ENCODE data around the gene MACROD2.

MACROD2 gene

DNA sequence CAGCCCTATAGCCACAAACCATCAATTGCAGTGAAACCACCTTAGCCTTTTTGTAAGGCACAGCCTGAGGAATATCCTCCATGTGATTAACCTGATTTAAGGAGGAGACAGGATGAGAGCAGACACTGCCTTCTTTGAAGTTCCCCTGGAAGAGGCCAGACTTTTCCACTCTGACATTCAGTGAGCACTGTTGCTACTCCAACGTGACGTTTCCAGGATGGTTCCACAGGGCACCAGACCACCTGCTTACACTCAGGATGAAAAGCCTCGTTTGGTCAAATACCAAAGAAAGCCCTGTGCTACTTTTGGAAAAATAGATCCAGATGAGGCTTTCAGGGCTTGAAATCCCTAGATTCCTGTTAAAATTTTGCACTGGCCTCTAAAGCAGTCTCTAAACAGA, 1444.2 kb downstream of the MACROD2 start:
- FAIRE-seq: no peak

DNA sequence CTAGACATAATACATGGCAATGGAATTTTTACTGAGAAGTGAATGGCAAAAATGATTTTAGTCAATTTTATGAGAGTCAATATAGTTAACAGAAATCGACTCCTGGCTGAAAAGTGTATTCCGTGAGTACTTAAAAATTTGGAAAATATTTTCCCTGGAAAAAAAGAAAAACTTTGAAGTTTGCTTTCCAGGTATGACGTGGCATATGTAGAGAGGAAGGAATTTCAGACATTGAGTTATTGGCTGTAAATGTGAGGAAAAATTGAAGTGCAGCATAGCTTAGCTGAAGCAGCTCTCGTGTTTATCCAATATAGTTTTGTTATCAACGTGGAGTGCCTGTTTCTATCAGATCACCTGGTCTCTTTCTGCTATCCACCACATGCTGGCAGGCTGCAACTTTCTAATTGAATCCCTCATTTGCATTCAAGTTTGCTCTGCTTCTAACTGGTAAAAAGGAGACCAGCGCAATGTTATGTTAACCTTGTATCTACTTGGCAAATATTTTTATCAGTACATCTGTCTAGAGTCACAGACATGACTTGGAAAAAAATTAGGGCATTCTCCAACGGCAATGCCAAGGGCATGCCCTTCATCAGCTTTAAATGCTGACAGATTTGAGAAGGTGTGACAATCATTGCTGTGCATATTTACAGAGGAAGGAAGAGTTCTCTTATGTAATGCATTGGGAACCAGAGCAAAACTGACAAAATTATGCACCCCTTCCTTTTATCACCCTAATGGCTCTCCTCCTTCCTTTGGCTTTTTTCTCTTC, 1444.9 kb downstream of the MACROD2 start:
- FAIRE-seq: no peak

DNA sequence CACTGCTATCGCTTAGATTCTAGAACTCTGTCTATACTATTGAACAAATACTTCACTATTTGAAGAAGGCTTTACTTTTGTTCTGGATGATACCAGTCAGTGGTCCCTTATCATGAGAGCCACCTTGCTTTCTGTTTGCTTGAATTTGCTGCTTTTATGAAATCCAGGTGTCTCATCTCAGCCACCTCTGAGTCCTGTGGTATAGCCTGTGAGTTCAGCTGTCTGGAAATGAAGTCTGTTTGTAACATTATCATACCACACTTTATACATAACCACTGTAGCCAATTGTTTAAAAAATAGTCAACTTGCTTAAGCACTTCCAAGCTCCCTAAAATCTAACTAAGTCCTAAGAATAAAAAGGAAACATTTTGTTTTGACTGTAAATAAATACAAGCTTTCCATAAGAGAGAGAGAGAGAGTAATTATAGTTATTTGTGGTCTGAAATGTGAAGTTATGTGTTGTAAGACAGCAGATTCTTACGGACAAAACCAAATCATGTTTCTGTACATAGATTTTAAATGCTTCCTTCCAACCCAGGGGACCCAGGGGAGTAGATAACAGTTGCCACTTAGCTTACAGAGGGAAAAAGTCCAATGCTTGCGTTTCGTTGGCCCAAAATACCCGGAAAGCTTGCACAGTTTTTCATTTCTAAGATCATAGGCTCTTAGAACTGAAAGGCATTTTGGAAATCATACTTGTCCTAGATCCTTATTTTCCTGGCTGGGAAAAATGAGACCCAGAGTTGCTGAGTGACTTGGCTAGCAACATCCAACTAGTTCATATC, 1449.9 kb downstream of the MACROD2 start:
- FAIRE-seq: no peak

DNA sequence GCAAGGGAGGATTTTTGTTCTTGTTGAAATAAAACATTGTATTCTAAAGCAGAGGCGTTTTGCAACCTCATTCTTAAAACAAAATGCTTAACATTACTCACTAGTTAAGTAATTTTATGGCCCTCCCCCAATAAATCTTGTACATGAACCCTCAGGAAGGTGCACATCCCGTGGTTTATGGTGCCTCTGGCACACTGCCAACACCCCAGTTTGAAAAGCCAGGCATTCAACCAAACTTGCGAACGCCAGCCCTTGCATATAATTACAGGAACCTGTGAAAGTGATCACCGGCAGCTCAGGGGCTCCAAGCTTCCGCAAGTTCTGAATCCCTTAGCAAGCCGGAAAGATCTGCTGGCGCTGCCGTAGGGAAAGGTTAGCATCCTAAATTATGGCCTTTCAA, 1451.1 kb downstream of the MACROD2 start:
- FAIRE-seq: no peak

DNA sequence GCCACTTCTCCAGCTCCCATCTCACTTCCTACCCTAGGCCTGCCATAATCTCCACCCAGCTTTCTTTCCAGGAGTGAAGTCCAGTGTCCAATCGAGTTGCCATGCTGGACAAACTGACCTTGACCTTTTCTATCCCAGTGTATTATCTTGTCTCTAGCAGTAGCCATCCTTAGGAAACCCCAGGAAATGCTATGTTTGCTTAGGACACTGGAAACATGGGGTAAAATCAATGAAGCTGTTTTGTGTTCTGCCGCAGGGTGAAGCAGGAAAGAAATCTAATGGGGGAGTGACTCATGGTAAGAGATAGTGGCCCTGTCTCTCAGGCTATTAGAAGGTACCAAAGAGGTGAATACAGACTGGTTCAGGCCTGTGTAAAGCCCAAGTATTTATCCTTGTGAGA, 1452.2 kb downstream of the MACROD2 start:
- no peak for FAIRE-seq

DNA sequence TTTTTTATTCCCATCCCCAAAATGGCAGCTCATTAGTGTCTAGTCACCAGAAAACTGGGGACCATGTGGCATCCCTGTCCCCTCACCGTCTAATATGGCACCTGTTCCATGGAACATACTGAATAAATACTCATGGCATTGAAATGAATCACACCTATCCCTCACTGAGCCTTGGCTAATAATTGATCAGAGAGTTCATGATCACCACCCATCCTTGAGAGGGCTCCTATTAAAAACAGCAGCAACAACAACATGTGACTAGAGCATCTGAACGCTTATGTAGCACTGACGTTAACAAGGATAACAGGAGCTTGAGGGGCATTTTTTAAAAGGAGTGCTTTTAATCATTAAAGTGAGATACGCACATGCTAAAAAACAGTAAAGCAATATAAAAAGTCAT, 1453.7 kb downstream of the MACROD2 start:
- FAIRE-seq: no peak

DNA sequence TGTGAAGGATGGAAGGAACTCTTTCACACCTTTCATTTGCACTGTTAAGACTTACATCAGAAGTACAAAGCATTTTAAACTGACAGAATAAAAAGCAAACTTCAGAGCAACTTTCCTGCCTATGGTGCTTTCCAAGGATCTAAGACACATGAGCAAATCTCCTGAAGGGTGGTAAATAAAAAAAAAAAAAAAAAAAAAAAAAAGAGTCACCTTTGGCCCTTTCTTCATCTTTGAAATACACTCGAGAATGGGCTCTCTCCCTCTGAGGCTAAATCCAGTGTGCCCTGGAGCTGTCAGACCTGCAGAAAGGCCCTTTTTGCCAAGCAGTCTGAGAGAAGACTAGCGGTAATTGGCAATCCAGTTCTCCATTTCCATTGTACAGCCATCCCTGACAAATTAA, 1455.9 kb downstream of the MACROD2 start:
- no peak for FAIRE-seq

DNA sequence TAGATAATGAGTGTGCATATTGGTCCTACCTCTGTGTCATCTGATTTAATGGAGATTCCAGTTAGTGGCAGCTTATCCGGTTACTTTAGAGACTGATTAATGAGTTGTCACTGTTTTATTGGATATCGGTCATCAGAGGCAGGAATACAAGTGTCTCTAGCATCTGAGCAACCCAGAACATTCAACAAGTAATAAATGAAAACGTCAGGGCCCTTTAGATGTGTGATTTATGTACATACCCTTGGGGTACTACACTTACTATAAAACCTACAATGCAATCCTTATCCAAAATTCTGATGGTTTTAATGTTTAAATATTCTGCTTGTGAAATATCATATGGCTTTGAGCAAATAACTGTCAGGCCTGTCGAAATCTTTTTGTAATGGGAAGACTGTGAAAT, 1460.0 kb downstream of the MACROD2 start:
- FAIRE-seq: no peak

DNA sequence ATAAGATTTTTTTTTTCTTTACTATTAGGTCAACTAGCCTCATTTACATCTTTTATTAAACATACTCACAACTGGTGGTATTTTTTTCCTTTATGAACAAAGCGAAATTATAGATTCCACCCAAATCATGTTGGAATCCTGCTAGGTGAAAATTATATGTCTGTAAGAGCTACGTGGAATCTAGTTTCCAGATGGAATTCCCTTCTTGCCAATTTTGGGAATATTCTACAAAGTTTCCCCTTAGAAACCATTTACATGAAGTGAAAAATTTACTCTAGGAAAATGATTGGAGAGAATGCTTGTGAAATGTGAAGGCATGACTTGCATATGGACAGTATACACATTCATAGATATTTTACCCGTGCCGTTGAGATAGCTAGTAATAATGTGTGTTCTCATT, 1466.6 kb downstream of the MACROD2 start:
- no peak for FAIRE-seq

DNA sequence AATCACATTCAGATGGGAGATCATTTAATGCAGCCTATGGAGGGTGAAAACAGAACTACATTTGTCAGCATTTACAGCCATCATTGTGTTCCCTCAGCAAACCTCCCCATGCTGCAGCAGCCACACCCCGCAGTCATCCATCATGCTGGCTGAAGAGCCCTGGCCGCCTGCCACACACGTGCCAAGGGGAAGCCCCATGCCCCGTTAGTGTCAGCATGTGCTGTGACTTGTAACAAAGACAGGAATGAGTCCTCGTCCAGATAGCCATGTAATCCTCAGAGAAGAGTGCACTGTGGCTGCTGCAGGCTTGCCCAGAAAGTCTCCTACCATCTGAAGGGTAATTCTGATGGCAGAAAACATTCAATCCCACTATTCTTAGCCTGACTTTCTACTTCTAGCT, 1480.2 kb downstream of the MACROD2 start:
- no peak for FAIRE-seq

DNA sequence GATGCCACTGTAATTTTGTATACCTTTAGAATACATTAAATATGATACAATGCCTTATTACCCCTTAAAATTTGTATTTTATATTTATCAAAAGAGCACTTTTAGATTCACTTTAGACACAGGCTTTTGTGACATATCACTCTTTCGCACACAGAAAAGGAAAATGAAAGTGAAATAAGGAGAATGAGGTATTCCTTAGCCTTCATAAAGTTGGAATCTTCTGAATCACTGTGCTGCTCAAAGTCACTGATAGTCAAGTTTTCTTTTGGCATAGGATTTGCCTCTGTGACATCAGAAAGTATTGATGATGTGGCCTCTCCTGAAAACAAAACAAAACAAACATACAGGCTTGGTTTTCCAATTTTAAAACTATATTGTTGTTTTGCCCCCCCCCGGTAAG, 1480.9 kb downstream of the MACROD2 start:
- FAIRE-seq: no peak

DNA sequence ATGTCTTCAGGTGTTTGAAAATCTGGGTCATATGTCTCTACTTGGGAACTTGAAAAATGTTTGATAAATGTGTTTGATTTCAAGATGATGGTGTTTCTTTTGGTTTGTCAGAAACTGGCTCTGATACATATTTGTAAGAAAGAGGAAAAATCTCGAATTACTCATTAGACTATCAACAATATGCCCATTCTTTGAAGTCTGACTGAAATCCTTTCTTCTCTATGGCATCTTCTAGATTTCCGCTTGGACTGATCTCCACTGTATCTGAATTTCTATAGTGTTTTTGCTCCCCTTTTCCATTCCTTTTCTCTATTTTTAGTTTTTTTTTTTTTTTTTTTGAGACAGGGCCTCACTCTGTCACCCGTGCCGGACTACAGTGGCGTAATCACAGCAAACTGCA, 1481.5 kb downstream of the MACROD2 start:
- FAIRE-seq: no peak

DNA sequence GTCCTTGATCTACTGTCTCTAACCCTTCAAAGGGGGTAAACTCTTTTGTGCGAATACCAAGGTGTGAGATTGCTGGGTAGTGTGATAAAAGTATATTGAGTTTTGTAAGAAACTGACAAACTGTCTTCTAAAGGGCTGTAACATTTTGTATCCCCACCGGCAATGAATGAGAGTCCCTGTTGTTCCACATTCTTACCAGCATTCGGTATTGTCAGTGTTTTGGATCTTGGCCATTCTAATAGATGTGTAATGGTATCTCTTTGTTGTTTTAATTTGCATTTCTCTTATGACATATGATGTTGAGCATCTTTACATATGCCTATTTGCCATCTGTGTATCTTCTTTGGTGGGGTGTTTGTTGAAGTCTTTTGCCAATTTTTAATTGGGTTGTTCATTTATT, 1487.2 kb downstream of the MACROD2 start:
- no peak for FAIRE-seq

DNA sequence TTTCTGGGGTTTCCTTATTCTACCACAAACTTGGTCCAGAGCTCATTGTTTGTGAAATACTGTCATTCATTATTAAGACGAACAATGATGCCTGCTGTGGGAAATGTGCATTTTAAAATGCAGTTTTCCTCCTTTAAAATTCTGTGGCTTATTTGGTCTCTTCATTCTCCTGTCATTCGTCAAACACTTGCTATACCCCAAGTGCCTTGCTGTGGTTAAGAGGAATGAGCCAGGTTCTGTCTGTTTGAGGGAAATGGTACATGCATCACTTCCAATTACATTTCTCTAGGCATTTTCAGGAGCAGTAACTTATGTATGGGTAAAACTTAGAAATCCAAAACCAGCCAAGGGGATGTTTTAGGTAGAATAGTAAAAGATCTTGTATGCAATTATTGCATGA, 1490.2 kb downstream of the MACROD2 start:
- FAIRE-seq: no peak

DNA sequence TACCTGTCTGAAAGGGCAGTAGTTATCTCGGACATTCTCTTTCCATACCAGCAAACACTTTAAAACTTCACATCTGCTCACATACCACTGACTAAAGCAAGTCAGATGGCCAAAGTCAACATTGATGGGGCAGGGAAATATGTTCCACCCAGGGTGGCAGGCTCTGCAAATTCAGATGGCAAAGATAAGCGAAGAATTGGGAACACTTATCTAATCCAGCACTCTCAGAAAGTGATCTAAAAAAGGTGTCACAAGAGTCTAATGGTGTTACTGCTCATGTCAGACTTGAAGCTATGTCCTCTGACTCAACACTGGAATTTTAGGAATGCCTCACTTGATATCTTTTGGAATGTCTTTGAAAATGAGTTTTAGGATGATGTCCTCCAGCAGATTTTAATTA, 1491.7 kb downstream of the MACROD2 start:
- FAIRE-seq: no peak

DNA sequence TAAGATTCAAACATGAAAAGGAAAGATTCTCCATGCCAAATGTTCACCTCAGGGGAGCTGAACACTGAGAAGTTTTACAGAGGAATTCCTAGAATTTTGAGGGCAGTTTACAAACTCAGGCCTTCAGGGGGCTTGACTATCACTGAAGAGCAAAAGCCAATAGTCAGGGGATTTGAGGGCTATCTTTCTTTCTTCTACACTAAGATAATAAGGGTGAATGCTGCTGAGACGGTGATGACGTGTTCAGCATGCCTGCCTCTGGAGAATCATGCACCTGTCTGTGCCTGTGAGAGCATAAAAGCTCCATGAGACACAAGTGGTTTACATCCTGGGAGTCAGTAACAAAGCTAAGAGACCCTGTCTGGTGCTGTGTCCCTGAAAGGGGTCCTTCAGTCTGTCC, 1492.4 kb downstream of the MACROD2 start:
- FAIRE-seq: no peak

DNA sequence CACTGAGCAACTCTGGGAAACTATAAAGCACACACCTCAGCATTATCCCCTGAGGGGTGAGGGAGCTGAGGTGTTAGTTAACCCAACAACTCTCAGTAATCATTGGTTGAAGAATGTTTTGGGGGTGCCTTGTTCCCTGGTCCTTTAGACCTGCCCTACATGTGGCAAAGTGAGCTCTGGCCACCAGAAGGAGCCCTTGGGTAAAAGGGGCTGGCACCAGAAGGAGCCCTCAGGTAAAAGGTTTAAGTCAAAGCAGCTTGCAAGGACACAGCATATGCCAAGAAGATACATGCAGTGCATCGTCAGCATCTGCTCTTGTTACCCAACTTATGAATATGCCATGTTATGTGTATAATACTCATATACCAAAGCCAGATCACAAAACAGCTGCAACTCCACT, 1496.3 kb downstream of the MACROD2 start:
- no peak for FAIRE-seq

DNA sequence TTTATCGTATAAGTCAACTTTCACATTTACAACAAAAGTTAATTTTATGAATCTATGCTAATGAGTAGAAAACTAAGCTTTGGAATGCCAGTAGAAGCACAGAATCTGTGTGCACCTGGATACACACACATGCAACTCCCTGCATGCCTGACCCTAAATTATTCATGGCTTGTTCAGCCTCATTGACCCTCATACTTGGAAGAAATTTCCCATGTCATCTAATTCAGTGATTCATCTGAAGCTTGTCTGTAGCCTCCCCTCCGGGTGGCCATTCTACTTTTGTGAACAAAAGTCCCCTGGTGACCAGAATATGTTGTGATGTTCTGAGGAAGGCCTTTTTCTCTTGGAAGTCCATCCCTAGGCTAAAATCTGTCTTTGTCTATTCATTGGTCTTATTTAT, 1499.5 kb downstream of the MACROD2 start:
- no peak for FAIRE-seq

DNA sequence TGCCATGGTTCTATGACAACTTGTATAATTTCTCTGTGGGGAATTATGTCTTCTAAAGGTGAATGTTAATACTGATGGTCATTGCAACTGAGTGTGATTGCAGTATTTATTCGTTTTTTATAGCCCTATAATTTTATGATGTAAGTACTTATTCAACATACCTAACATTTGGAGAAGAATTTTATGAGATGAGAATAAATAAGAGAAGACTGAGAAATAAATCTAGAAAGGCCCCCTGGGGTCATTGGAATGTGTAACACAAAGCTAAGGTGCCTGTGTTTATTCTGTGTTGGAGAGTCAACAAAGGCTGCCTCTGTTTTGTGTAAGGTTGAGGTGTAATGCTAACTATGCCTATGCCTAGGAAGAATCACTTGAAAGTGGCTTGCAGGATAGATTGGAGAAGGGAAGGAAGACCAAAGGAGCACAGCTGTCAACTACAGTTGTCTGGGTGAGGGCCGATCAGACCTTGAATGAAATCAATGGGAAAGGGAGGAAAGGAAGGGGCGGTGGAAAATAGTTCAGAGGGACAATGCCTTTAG, 1501.3 kb downstream of the MACROD2 start:
- FAIRE-seq: no peak

DNA sequence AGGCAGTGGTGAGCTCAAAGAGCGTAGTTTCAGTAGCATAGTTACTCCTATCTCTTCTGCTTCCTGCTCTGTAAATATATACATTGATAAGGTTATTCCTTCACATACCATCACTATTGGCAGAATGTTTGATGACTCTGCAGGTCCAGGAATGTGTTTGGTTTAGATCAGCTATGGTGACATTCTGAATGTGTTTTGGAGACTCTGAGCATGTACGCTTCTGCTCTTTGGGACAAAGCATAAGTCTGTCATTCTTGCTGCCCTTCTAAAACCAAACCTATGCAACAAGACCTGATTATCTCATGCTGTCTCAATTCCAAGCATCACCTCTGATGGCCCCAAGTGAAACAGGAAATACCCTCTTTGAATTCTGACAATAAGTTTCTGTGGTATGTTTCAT, 1503.6 kb downstream of the MACROD2 start:
- FAIRE-seq: no peak

DNA sequence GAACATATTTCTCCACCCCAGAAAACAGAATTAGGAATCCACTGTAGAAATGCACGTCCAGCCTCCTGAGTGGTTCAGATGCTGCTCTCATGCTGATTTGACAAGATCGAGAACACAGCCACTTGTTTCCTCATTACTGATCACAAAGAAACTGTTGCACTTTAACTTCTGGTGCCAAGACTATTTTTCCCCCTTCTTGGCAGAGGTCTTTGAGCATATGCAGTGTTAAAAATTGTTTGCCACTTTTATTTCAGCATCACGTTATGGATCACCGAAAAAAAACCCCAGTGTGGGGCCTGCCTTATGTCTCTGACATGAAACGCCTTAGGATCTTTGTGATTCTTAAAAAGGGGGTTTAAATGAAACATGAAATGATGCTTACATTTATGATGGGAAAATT, 1511.0 kb downstream of the MACROD2 start:
- FAIRE-seq: no peak

DNA sequence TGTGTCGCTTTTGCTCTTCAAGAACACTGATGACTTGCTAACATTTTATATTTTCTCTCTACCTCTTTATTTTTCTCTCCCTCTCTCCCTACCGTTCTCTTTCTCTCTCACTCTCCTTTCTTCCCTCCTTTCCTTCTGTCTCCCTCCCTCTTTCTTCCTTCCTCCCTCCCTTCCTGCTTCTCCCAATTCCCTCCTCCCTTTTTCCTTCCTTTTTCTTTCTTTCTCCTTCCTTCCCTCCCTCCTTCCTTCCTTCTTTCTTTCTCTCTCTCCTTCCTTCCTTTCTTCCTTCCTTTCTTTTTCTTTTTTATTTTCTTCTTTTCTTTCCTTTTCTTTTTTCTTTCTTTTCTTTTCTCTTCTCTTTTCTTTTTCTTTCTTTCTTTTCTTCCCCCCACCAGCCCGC, 1511.8 kb downstream of the MACROD2 start:
- FAIRE-seq: no peak

DNA sequence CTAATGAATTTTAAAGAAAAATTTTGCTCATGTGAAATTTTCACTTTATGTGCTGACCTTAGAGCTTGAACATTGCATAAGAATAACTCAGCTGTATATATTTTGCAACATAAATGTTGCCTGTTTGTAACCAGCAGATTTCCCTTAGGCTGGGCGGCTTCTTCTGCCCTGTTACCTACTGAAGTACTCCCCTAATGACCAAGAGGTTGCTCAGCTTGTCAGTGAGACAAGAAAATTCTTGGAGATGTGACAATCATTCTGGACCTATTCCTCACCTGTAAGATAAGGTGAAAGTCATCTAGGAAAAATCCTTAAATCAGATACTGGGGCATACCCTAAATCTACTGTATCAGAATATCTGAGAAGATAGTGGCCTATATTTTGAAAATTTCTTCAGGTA, 1516.2 kb downstream of the MACROD2 start:
- no peak for FAIRE-seq

DNA sequence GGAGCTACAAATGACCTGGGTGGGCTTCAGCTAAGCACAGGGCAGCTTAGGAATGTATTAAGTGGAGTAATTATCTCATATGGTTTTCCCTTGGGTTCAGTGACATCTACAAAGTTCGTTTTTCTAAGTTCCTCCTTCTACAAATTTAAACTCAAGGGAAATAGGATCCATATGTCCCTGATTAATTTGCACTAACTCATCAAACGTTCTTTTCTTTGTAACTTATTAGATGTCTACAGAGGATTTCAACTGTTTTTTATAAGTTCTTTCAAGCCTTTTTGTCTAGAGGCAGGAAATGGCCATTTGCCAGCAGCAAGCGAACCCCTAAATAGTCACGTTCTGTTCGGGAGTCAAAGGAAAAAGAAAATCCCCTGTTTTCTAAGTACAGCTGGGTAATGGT, 1517.6 kb downstream of the MACROD2 start:
- FAIRE-seq: no peak

Data from G401.6 (cell line).